Loucy (cell line): Measurements from ENCODE around the gene TCEANC2.
"Not testable (repeated sequence)": the region's sequence is repeated elsewhere in the genome, so short reads cannot be mapped to it uniquely, and the experiment has no call there.

Source experiments
- H2AFZ ChIP-seq: fragments of 200-600 bp; sonication (generic); 2 replicates; pipeline ENCODE4 v1.6.0; 2016; ENCODE audit warnings: antibody characterized with exemption, mild to moderate bottlenecking, low read length, moderate library complexity
- H3F3A ChIP-seq: fragments of 200-600 bp; 2 replicates; pipeline ENCODE4 v1.6.0; 2016; ENCODE audit warnings: antibody characterized with exemption, low read depth, mild to moderate bottlenecking
- H3K27me3 ChIP-seq: fragments of 200-600 bp; sonication (generic); 2 replicates; pipeline ENCODE4 v1.6.1; 2014; ENCODE audit warnings: low read length, mild to moderate bottlenecking; ENCODE audit not compliant: insufficient read depth, poor library complexity, severe bottlenecking
- H3K36me3 ChIP-seq: fragments of 200-600 bp; sonication (generic); 2 replicates; pipeline ENCODE4 v1.6.1; 2016; ENCODE audit warnings: low read length; ENCODE audit not compliant: insufficient read depth
- H3K4me1 ChIP-seq: fragments of 200-600 bp; sonication (generic); 2 replicates; pipeline ENCODE4 v1.5.1; 2014; ENCODE audit warnings: low read length, mild to moderate bottlenecking; ENCODE audit not compliant: insufficient read depth, poor library complexity, severe bottlenecking
- H3K4me2 ChIP-seq: fragments of 200-600 bp; sonication (generic); 2 replicates; pipeline ENCODE4 v1.6.0; 2014; ENCODE audit warnings: antibody characterized with exemption, low read length, low read depth, mild to moderate bottlenecking; ENCODE audit not compliant: poor library complexity, severe bottlenecking
- H3K4me3 ChIP-seq: fragments of 200-600 bp; sonication (generic); 2 replicates; pipeline ENCODE4 v1.5.1; 2014; ENCODE audit warnings: low read length, mild to moderate bottlenecking, mixed read lengths; ENCODE audit not compliant: poor library complexity, severe bottlenecking
- H3K79me2 ChIP-seq: fragments of 200-600 bp; sonication (generic); 2 replicates; pipeline ENCODE4 v1.6.1; 2014; ENCODE audit warnings: low read length; ENCODE audit not compliant: insufficient read depth
- H3K9ac ChIP-seq: fragments of 200-600 bp; sonication (generic); 2 replicates; pipeline ENCODE4 v1.6.0; 2014; ENCODE audit warnings: mild to moderate bottlenecking, low read depth, low read length, moderate library complexity; ENCODE audit not compliant: poor library complexity, severe bottlenecking
- H3K9me2 ChIP-seq: fragments of 200-600 bp; sonication (generic); replicated peaks from 2 replicates; pipeline ENCODE4 v1.6.1; 2016; ENCODE audit warnings: low read depth, low read length, mixed read lengths
- H3K9me3 ChIP-seq: fragments of 200-600 bp; sonication (generic); 2 replicates; pipeline ENCODE4 v1.6.1; 2014; ENCODE audit warnings: mild to moderate bottlenecking, antibody characterized with exemption, low read length, low read depth; ENCODE audit not compliant: insufficient read depth
- H4K20me1 ChIP-seq: fragments of 200-600 bp; sonication (generic); 2 replicates; pipeline ENCODE4 v1.6.0; 2014; ENCODE audit warnings: antibody characterized with exemption, low read length, mild to moderate bottlenecking; ENCODE audit not compliant: insufficient read depth, poor library complexity, severe bottlenecking
- CTCF ChIP-seq: fragments of 200-600 bp; sonication (generic); conservative IDR thresholded peaks from 2 replicates; pipeline ENCODE4 v1.5.1; 2014; ENCODE audit warnings: mild to moderate bottlenecking, antibody characterized with exemption, low read length
- EZH2phosphoT487 ChIP-seq: fragments of 200-600 bp; IDR thresholded peaks from 2 replicates; pipeline ENCODE4 v1.6.1; 2018; ENCODE audit warnings: antibody characterized with exemption, mild to moderate bottlenecking, moderate library complexity, borderline replicate concordance

TCEANC2 gene

DNA sequence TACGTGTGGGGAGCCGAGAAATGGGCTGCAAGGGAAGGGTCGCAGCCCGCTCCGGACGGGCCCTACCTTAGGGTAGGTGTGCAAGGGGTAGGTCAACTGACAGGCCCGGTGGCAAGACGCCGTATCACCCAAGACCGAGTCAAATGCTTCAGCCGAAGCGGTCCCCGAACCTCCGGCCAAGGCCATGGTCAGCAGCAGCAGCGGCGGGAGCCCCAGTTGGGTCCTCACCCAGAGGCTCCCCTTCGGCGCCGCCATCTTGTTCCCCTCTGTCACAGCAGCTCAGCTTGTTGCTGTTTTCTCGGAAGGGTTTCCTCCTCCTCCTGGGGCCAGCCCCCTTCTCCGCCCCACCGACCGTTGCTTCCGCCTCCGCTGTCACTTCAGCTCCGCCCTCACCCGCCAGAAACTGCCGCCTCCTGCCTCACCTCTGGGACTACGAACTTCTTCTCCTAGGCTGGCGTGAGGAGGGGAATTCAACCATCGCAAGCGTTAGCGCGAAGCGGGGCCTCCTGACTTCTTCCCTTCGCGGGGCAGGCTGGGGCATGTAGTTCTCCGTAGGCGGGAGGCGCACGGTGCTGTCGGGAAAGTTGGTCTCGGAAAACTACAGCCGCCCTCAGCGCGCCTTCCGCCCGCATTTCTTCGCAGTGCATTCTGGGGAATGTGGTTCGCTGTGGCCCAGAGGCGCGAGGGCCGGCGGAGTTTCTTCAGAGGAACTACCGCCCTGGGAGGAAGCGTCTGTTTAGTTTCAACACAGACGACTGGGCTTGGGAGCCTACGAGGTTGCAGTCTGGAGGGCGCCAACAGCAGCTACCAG is at the start of gene TCEANC2, which contains the start of gene TMEM59:
Gene TCEANC2 (plus strand): TSS at position 675 of the 811 bp plus-strand sequence. CDS start 815 bp downstream, outside the sequence.
Gene TMEM59 (minus strand): TSS at position 271 of the 811 bp plus-strand sequence. CDS start 16 bp downstream, at position 255.
- H3K9me3 ChIP-seq, result no peaks in the 10 kb centered on the region
- peak within 1 kb of the TSS; percentile 85 for H3K4me3 ChIP-seq
- H3K9ac ChIP-seq, result peak within 1 kb of the TSS; percentile 94
- H3K27me3 ChIP-seq, result no peaks in the 10 kb centered on the region
- TF ChIP-seq CTCF, result no peak
- TF ChIP-seq EZH2phosphoT487, result no peak
- peaks cover 40% of the 10 kb centered on the region for H4K20me1 ChIP-seq
- H3K36me3 ChIP-seq, result no peaks in the 10 kb centered on the region
- H3K4me1 ChIP-seq, result peaks cover 28% of the 10 kb centered on the region
- peak within 1 kb of the TSS; percentile 90 for H2AFZ ChIP-seq
- H3K9me2 ChIP-seq, result no peaks in the 10 kb centered on the region
- H3K4me2 ChIP-seq, result peak within 1 kb of the TSS; percentile 91
- H3K79me2 ChIP-seq, result peaks cover 71% of the 10 kb centered on the region
- no peaks in the 10 kb centered on the region for H3F3A ChIP-seq

DNA sequence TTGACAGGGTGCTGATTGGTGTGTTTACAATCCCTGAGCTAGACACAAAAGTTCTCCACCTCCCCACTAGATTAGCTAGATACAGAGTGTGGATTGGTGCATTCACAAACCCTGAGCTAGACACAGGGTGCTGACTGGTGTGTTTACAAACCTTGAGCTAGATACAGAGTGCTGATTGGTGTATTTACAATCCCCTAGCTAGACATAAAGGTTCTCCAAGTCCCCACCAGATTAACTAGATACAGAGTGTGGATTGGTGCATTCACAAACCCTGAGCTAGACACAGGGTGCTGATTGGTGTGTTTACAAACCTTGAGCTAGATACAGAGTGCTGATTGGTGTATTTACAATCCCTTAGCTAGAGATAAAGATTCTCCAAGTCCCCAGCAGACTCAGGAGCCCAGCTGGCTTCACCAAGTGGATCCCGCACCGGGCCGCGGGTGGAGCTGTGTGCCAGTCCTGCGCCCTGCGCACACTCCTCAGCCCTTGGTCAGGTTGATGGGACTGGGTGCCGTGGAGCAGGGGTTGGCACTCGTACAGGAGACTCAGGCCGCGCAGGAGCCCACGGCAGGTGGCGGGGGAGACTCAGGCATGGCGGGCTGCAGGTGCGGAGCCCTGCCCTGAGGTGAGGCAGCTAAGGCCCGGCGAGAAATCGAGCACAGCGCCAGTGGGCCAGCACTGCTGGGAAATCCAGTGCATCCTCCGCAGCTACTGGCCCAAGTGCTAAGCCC is 49.5 kb upstream of the TCEANC2 start:
- H3K4me1 ChIP-seq, H3K79me2 ChIP-seq, H3K4me2 ChIP-seq, H3K9me2 ChIP-seq, H2AFZ ChIP-seq, H3K36me3 ChIP-seq, H3K9ac ChIP-seq, H3K9me3 ChIP-seq, H3F3A ChIP-seq, H3K27me3 ChIP-seq, H3K4me3 ChIP-seq, H4K20me1 ChIP-seq: not testable (repeated sequence)

- Histone ChIP-seq H3K79me2 (no peaks in the 10 kb centered on the region), H3F3A (no peaks in the 10 kb centered on the region), H3K9ac (no peak overlapping the region), H3K9me2 (no peaks in the 10 kb centered on the region), H2AFZ (no peak overlapping the region), H3K4me1 (no peaks in the 10 kb centered on the region), H3K36me3 (no peaks in the 10 kb centered on the region), H3K4me3 (no peak overlapping the region), H3K27me3 (no peaks in the 10 kb centered on the region), H3K9me3 (no peaks in the 10 kb centered on the region), H4K20me1 (no peaks in the 10 kb centered on the region), H3K4me2 (no peak overlapping the region)
- TF ChIP-seq CTCF (no peak), EZH2phosphoT487 (no peak)
Measured at GRCh38 chr1:54004481-54005049, 48.8 kb upstream of the TCEANC2 start.
